Measurements from ENCODE around the gene POLRMT.
"Not testable (repeated sequence)": the region's sequence is repeated elsewhere in the genome, so short reads cannot be mapped to it uniquely, and the experiment has no call there.

GRCh38 chr19:621191-621590, 12.1 kb downstream of the POLRMT start:
- TF ChIP-seq POLR2A (IDR thresholded peaks at IDR 0.05): not testable (repeated sequence)
- TF ChIP-seq, protein P1, sequence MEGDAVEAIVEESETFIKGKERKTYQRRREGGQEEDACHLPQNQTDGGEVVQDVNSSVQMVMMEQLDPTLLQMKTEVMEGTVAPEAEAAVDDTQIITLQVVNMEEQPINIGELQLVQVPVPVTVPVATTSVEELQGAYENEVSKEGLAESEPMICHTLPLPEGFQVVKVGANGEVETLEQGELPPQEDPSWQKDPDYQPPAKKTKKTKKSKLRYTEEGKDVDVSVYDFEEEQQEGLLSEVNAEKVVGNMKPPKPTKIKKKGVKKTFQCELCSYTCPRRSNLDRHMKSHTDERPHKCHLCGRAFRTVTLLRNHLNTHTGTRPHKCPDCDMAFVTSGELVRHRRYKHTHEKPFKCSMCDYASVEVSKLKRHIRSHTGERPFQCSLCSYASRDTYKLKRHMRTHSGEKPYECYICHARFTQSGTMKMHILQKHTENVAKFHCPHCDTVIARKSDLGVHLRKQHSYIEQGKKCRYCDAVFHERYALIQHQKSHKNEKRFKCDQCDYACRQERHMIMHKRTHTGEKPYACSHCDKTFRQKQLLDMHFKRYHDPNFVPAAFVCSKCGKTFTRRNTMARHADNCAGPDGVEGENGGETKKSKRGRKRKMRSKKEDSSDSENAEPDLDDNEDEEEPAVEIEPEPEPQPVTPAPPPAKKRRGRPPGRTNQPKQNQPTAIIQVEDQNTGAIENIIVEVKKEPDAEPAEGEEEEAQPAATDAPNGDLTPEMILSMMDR (IDR thresholded peaks at IDR 0.05): not testable (repeated sequence)
